Measurements from ENCODE around the gene FAT4. TPM values are rescaled to one million over a fixed set of nuclear protein-coding genes. Genes with fewer than 3 reads are reported as not detected.
A peak's percentile ranks its signal among the peaks of the same experiment; 100 is the strongest.

FAT4 gene, protein sequence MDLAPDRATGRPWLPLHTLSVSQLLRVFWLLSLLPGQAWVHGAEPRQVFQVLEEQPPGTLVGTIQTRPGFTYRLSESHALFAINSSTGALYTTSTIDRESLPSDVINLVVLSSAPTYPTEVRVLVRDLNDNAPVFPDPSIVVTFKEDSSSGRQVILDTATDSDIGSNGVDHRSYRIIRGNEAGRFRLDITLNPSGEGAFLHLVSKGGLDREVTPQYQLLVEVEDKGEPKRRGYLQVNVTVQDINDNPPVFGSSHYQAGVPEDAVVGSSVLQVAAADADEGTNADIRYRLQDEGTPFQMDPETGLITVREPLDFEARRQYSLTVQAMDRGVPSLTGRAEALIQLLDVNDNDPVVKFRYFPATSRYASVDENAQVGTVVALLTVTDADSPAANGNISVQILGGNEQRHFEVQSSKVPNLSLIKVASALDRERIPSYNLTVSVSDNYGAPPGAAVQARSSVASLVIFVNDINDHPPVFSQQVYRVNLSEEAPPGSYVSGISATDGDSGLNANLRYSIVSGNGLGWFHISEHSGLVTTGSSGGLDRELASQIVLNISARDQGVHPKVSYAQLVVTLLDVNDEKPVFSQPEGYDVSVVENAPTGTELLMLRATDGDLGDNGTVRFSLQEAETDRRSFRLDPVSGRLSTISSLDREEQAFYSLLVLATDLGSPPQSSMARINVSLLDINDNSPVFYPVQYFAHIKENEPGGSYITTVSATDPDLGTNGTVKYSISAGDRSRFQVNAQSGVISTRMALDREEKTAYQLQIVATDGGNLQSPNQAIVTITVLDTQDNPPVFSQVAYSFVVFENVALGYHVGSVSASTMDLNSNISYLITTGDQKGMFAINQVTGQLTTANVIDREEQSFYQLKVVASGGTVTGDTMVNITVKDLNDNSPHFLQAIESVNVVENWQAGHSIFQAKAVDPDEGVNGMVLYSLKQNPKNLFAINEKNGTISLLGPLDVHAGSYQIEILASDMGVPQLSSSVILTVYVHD (N-terminal part only)
- 2.7 and 3.2 TPM in 2 replicates for total RNA-seq (2014; rRNA removed; shearing (Covaris generic); ENCODE audit: low replicate concordance)

DNA sequence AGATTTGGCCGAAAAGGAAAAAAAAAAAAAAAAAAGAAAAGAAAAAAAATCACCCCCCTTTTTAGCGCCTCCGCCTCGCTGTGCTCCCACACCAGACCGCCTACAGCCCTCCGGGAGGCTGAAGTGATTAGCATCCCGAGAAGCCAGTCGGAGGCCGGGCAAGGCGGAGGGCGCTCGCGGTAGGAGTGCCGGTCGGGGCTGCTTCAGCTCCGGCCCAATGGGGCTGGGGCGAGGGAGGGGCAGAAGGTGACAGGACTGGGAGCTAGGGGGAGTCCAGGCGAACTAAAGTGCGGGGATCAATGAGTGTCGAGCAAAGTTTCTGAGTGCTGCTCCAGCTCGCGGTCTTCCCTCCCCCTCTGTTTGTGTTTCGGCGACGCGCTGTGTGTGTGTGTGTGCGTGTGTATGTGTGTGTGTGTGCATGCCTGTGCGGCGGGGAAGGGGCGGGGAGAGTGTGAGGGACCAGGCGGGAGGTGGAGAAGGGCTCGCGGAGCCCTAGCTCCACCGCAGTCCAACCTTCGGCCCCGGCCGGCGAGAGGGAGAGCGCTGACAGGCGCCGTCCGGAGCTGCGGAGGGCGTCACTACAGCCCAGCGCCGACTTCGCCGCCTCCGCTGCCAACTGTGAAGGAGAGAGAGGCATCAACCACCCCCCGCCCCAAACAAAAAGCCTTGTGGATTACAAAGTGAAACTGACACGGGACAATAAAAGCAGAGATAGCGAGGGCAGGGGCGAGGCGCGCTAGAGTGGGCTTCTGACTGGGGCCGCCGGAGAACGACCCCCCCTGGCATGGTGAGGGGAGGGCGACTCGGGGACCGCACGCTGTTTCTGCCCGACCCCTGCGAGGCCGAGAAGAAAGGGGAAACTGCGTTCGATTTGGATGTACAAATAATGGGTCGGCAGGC, at the start of gene FAT4:
Gene FAT4 (plus strand): TSS at position 280 of the 900 bp plus-strand sequence. CDS start 1,457 bp downstream, outside the sequence.
- in situ Hi-C loops (cut with HindIII; ENCODE audit: low pct_unique_long_range_greater_than_20kb, low sequenced_read_pairs): no loop called here
- peak; percentile 96 for DNase-seq (ENCODE audit: low read depth)

DNA sequence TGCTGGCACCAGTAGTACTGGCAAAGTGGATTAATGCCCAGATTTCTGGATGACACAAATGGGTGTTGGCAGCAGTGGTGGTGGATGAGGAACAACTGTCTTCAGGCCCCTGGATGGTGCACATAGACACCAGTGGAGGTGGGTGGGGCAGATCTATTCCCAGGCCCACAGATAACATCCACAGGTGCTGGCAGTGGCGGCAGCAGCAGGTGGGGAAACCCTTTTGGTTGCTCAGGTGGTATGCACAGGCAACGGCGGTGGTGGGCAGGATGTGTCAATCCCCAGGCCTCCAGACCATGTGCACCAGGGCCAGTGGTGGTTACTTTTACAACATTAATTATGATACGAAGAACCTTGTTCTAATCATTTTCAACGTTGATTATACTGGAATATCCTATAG, 48.9 kb upstream of the FAT4 start:
- DNase-seq (ENCODE audit: low read depth): no peak
- in situ Hi-C loops (cut with HindIII; ENCODE audit: low pct_unique_long_range_greater_than_20kb, low sequenced_read_pairs): no loop called here

DNA sequence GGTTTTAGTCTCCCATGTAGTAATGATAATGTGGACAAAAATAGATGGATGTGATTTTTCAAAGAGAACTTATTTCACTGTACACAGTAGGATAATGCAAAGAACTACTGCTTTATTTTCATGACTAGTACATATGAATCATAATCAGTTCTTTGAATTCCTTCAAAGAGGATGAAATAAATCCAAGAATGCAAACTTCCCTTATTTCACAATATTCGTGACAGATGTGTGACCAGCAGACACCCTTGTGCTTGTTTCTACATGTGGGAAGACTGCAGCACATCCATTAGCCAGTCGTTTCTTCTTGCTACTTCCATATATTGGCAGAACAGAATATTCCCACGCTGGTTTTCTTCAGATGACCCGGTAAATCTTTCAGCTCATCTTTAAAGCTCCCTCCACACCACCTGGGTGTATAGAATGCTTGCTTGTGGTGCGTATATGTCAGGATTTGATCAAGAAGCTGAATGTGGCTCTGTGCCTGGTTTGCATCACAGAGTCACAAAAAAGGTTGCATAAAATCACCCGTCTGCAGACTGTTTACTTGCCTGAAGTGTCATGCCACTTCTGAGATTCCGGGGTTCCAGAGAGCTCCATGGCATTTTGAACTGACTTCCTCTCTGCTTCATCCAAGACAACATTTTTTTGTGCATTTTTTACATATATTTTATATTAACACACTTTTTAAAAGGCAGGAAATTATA, 47.7 kb upstream of the FAT4 start:
- in situ Hi-C loops (cut with HindIII; ENCODE audit: low pct_unique_long_range_greater_than_20kb, low sequenced_read_pairs): no loop called here
- no peak for DNase-seq (ENCODE audit: low read depth)

DNA sequence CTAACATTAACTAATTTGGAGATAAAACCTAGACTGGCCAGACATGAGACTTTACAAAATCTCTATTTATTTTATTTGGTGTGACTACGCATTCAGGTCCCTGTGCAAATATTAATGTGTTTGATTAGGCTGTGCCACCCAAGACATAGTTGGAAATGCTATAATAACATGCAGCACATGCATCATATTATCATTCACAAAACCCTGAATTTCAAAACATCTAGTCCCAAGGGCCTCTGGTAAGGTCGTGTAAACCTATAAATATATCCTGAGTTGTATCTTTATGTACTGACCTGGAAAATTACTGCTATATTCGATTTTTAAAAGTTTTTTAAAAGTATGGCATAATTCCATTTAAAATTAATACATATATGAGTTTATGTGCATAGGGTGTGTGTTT, 47.1 kb upstream of the FAT4 start:
- in situ Hi-C loops (cut with HindIII; ENCODE audit: low pct_unique_long_range_greater_than_20kb, low sequenced_read_pairs): no loop called here
- DNase-seq (ENCODE audit: low read depth): no peak

DNA sequence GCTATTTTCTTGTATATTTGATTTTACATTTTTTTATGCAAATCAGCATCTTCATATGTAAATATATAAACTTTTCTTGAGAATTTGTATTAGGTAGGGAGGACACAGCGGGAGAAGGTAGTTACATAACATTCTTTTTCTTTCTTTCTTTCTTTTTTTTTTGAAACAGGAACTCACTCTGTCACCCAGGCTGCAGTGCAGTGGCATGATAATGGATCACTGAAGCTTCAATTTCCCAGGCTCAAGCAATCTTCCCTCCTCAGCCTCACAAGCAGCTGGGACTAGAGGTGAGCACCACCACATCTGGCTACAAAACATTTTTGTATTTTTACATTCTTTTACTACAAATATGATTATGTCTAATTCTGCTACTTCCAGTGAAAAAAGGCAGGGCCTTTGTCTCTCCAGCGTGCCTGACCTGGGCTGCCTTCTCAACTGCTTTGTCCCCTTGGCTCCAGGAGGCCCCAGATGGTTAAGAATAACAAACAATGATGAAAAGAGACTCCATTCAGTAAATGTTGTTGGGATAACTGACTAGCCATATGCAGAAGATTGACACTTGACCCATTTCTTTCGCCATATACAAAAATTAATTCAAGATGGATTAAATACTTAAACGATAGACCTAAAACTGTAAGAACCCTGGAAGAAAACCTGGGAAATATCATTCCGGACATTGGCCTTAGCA, 46.5 kb upstream of the FAT4 start:
- no peak for DNase-seq (ENCODE audit: low read depth)
- in situ Hi-C loops (cut with HindIII; ENCODE audit: low pct_unique_long_range_greater_than_20kb, low sequenced_read_pairs): no loop called here

DNA sequence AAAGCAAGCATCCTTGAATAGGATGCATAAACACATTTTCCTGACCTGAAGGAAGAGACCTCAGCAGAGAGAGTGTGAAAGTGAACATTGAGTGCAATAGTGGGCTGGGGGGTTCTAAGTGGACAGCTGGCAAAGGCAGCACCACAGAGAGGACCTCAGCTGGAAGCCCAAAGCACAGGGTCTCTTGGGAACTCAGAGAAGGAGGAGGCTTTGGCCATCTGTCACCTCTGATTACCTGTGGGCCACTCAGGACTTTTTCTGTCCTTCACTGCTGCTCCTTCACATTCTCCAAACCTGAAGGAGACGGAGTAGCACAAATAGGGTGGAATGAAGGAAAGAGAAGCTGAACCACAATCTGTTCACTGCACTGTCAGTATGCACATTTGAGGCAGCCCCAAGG, 37.9 kb upstream of the FAT4 start:
- in situ Hi-C loops (cut with HindIII; ENCODE audit: low pct_unique_long_range_greater_than_20kb, low sequenced_read_pairs): no loop called here
- no peak for DNase-seq (ENCODE audit: low read depth)

DNA sequence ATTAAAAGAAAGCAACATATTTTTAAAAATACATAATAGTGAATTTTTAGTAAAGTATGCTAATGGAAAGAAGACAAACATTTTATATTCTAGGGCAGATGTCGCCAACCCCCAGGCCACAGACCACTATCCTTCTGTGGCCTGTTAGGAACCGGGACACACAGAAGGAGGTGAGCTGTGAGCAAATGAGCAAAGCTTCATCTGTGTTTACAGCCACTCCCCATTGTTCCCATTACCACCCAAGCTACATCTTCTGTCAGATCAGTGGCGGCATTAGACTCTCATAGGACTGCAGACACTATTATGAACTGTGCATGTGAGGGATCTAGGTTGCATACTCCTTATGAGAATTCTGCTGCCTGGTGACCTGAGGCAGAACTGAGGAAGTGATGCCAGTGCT, 37.0 kb upstream of the FAT4 start:
- DNase-seq (ENCODE audit: low read depth): no peak
- in situ Hi-C loops (cut with HindIII; ENCODE audit: low pct_unique_long_range_greater_than_20kb, low sequenced_read_pairs): no loop called here

DNA sequence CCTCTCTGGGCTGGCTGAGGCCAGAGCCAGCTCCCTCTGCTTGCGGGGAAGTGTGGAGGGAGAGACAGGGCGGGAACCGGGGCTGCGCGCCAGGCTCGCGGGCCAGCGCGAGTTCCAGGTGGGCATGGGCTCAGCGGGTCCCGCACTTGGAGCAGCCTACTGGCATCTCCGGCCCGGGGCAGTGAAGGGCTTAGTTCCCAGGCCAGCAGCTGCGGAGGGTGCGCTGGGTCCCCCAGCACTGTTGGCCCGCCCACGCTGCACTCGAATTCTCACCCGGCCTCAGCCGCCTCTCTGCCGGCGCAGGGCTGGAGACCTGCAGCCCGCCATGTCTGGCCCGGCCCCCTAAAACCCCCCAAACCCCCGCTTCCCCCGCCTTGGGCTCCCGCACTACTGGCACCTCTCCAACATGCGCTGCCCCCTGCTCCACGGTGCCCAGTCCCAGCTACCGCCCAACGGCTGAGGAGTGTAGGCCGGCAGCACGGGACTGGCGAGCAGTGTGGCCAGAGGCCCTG, 33.8 kb upstream of the FAT4 start:
- in situ Hi-C loops (cut with HindIII; ENCODE audit: low pct_unique_long_range_greater_than_20kb, low sequenced_read_pairs): no loop called here
- DNase-seq (ENCODE audit: low read depth): no peak

DNA sequence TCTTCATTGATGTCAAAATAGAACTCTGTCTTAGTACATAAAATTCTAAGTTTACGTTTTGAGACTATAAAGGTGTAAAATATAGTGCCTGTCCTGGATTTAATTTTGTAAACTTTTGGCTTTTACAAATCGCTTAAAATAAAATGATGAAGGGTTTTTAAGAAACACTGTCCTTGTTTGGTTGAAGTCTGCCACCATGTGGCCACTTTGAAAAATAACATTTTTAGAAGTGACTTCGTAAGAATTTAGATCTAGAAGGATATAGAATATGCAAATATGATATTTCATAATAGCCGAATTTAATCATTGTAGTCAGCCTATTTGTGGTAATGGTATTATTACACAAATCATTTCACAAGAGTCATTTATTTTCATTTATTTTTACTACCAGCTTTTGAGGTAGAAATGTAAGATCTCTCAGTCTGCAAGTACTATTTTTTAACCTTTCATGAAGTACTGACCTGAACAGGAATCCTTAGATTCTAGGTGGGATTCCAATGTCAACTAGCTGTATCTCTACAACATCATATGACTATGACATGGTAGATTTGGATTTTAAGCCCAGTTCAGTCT, 31.0 kb upstream of the FAT4 start:
- peak; percentile 16 for DNase-seq (ENCODE audit: low read depth)
- in situ Hi-C loops (cut with HindIII; ENCODE audit: low pct_unique_long_range_greater_than_20kb, low sequenced_read_pairs): no loop called here

DNA sequence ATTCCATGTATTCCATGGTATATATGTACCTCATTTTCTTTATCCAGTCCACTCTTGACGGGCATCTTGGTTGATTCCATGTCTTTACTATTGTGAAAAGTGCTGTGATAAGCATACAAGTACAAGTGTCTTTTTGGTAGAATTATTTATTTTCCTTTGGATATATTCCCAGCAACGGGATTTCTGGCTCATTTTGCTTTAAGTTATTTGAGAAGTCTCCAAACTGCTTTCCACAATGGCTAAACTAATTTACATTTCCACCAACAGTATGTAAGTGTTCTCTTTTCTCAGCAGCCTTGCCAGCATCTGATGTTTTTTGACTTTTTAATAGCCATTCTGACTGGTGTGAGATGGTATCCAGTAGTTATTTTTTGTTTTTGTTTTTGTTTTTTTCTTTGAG, 17.6 kb upstream of the FAT4 start:
- in situ Hi-C loops (cut with HindIII; ENCODE audit: low pct_unique_long_range_greater_than_20kb, low sequenced_read_pairs): no loop called here
- DNase-seq (ENCODE audit: low read depth): no peak

DNA sequence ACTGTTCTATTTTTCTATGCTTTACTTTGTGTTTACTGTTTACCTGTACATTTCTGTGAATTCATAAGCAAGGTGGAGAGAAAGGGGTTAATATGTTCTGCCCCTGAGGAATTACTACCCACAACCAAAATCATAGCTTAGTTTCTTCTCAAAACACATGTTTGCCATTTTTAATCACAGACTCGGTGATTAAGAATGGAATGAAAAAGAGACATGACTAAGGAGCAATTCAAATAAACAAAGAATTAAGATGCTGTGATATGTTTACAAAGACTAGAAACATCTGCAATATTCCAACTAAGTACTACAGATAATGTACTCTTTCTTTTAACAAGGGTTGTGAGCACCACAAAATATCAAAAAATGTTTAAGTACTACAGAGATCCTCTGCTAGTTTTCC, 11.7 kb upstream of the FAT4 start:
- in situ Hi-C loops (cut with HindIII; ENCODE audit: low pct_unique_long_range_greater_than_20kb, low sequenced_read_pairs): no loop called here

DNA sequence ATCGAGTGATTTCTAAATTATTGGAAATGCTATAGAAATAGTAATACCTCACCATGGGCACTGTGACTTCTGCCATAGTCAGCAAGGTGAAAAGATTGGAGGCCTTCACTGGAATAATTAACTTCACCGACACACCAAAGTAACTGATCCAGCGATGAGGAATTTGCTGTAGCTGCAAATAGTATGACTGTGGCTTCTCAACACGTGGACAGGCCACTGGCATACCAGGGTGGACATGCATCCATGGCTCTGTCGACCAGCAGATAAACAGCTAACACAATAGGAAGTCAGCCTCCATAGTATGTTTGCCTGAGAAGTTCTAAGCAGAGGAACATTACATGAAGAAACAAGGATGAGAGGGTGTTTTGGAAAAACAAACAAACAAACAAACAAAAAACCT, 10.9 kb upstream of the FAT4 start:
- DNase-seq (ENCODE audit: low read depth): no peak
- in situ Hi-C loops (cut with HindIII; ENCODE audit: low pct_unique_long_range_greater_than_20kb, low sequenced_read_pairs): no loop called here

More for the DNA sequence above, 11.7 kb upstream of the FAT4 start:
- no peak for DNase-seq (ENCODE audit: low read depth)

DNA sequence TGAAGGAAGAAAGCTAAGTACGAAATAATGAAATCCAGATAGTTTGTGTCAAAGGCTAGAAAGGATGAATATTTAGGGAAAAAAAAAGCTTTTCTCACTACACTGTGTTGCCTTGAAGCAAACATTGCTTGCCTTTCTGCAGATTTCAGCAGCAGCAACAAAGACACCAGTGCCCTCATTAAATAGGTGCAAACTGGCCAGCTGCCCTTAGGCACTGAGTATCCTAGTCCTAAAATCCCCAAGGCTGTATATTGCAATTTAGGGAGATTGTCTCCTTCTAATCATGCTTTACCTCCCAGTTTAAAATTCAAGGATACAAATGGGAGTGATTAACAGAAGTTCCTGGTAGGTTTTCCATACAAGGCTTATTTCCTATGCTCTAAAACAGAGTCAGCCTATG, 8.6 kb upstream of the FAT4 start:
- in situ Hi-C loops (cut with HindIII; ENCODE audit: low pct_unique_long_range_greater_than_20kb, low sequenced_read_pairs): no loop called here
- no peak for DNase-seq (ENCODE audit: low read depth)

DNA sequence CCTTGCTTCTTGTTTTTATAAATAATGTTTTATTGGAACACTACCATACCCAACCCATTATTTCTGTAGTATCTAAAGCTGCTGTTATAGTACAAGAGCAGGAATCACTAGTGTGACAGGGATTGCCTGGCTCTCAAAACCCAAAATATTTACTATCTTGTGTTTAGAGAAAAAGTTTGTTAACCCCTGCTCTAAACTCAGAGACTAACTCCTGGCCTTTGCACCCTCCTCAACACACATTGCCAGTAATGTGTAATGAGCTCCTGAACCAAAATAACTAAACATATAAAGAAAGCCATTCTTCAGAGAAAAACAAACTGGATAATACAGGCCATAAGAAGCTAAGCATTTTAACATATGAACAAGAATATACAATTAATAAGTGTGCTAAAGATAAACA, 8.2 kb upstream of the FAT4 start:
- in situ Hi-C loops (cut with HindIII; ENCODE audit: low pct_unique_long_range_greater_than_20kb, low sequenced_read_pairs): no loop called here
- no peak for DNase-seq (ENCODE audit: low read depth)

DNA sequence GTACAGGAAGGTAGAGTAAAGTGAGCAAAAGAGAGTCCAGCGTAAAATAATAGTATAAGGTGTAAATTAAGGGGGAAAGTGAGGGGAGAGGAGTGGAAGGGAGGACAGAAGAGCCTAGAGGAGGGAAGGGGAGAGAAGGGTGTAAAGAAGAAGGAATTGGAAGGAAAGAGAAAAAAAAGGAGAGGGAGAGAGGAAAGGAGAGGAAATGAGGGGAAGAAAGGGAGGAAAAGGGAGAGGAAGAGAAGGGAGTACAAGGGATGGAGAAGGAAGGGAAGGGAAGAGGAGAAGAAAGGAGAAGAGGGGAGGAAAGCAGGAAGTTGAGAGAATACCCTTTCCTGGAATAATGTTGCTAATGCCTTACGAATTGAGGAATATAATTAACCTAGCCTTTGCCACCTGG, 3.3 kb upstream of the FAT4 start:
- in situ Hi-C loops (cut with HindIII; ENCODE audit: low pct_unique_long_range_greater_than_20kb, low sequenced_read_pairs): no loop called here

DNA sequence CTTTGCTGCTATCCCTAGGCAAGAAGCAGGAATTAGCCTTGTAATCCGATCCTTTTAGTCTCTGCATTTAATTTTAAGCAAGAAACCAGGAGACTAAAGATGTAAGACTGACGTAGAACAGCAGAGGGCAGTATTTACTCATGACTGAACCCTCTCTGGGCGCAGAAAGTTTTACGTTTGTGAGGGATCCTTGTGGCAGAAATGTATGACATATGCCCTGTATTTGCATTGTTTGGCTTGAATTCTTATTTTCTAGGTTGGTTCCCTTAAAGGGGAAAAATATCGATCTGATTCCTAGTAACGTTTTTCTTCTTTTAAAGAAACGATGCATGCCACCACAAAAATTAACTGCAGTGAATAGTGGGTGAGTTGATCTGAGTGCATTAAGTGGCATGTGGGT, 1.3 kb upstream of the FAT4 start:
- in situ Hi-C loops (cut with HindIII; ENCODE audit: low pct_unique_long_range_greater_than_20kb, low sequenced_read_pairs): no loop called here
- DNase-seq (ENCODE audit: low read depth): peak; percentile 78

More for the DNA sequence above, 3.3 kb upstream of the FAT4 start:
- DNase-seq (ENCODE audit: low read depth): no peak
